HEK293 (cell line): ENCODE results near the gene PBX2.

ENCODE experiments used
- CTCF ChIP-seq: fragments of 450-650 bp; formaldehyde crosslinking; IDR thresholded peaks from 2 replicates; pipeline ENCODE4 v1.5.1; 2016; ENCODE audit warnings: missing biosample characterization, missing genetic modification characterization
- ZBTB8A ChIP-seq: fragments of 450-650 bp; formaldehyde crosslinking; IDR thresholded peaks from 2 replicates; pipeline ENCODE4 v1.5.1; 2016; ENCODE audit warnings: missing biosample characterization, missing genetic modification characterization
- ZNF18 ChIP-seq: fragments of 450-650 bp; formaldehyde crosslinking; IDR thresholded peaks from 2 replicates; pipeline ENCODE4 v1.5.1; 2016; ENCODE audit warnings: missing biosample characterization, missing genetic modification characterization
- ZNF266 ChIP-seq: fragments of 450-650 bp; formaldehyde crosslinking; IDR thresholded peaks from 2 replicates; pipeline ENCODE4 v1.5.1; 2016; ENCODE audit warnings: missing biosample characterization, missing genetic modification characterization, low read depth
- ZNF274 ChIP-seq, 2 experiments: fragments of 200-500 bp in 1 of 2; fragments of 450-650 bp in 1 of 2; sonication (Bioruptor generic) in 1 of 2; formaldehyde crosslinking in 1 of 2; IDR thresholded peaks; 2 replicates each; pipeline versions ENCODE4 v1.5.1 to v1.6.1; 2014 to 2016; ENCODE audit warnings: borderline replicate concordance in 1 of 2, inconsistent platforms in 1 of 2, low read length in 1 of 2, missing biosample characterization in 1 of 2, missing genetic modification characterization in 1 of 2
- ZXDB ChIP-seq: fragments of 450-650 bp; formaldehyde crosslinking; IDR thresholded peaks from 2 replicates; pipeline ENCODE4 v1.5.1; 2016; ENCODE audit warnings: missing biosample characterization, missing genetic modification characterization

- TF ChIP-seq CTCF (no peak), ZNF274 (IDR thresholded peaks at IDR 0.05; ENCODE audit: low read length) (no peak), ZNF274 (tag by site-specific recombination; IDR thresholded peaks at IDR 0.05; ENCODE audit: borderline replicate concordance) (no peak), ZNF18 (tag by site-specific recombination) (no peak), ZNF266 (tag by site-specific recombination) (no peak), ZXDB (tag by site-specific recombination) (no peak), ZBTB8A (tag by site-specific recombination) (no peak)
Measured at GRCh38 chr6:32198866-32199265, 8.9 kb upstream of the PBX2 start.
